ENCODE data around the gene CKMT2.
"Not testable (repeated sequence)": the region's sequence is repeated elsewhere in the genome, so short reads cannot be mapped to it uniquely, and the experiment has no call there.

Gene CKMT2

DNA sequence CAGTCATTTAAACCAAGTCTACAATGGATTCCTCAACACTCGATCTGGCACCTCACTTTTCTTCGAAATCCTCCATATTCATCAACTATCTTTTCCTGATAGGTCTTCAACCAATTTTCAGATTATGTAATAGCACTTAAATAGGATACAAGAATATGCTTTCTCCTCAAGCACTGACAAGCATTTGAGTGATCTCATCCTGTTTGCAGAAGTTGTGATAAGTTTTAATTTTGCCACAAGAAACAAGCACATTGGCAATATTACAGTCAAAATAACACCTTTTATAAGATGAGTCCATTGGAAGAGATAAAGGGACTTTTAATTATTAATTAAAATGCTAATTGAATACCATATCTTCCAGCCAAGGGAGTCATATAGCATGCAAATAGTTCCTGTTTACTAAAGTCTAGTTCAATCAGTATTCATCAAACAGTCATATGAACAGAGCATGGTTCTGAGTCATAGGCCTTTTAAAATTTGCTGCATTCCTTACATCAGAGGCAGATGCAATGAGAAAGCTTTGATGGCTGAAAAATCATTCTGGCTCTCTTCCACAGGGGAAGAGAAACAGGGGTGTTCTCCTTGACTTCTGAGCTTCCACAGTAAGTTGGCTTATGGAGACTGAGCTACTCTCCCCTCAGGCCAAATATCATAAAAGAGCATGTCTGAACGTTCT is 35.5 kb downstream of the CKMT2 start:
- no peak overlapping the region for H3K4me2 ChIP-seq (ENCODE audit: low read length)
- no peak overlapping the region for H3K18ac ChIP-seq (ENCODE audit: low read length)
- no peak overlapping the region for H3K56ac ChIP-seq (ENCODE audit: low read length)
- peaks cover 2% of the 10 kb centered on the region for H3K79me1 ChIP-seq (ENCODE audit: low read length)
- H3K27ac ChIP-seq (ENCODE audit: low read depth, low read length), result no peak overlapping the region
- no peak overlapping the region for H2AK5ac ChIP-seq (ENCODE audit: low read length)
- no peak overlapping the region for H3K4ac ChIP-seq (ENCODE audit: low read depth, low read length)
- no peak overlapping the region for H3K23ac ChIP-seq (ENCODE audit: low read length)
- no peak overlapping the region for H3K4me3 ChIP-seq (ENCODE audit: low read length)
- no peak overlapping the region for H2BK5ac ChIP-seq (ENCODE audit: low read length)
- no peak overlapping the region for H4K5ac ChIP-seq (ENCODE audit: low read length)
- peaks cover 7% of the 10 kb centered on the region for H3K79me2 ChIP-seq (ENCODE audit: control insufficient read depth, insufficient read depth, low read length)
- no peaks in the 10 kb centered on the region for H3K27me3 ChIP-seq (ENCODE audit: insufficient read depth, low read length, poor library complexity)
- no peak overlapping the region for H4K8ac ChIP-seq (ENCODE audit: low read depth, low read length)
- no peak overlapping the region for H2BK15ac ChIP-seq (replicated peaks; ENCODE audit: low read depth)
- H2BK120ac ChIP-seq (ENCODE audit: low read depth, low read length), result no peak overlapping the region
- H3K36me3 ChIP-seq (ENCODE audit: control insufficient read depth, insufficient read depth, low read length), result no peaks in the 10 kb centered on the region
- WGBS (ENCODE audit: extremely low coverage, insufficient coverage, low lambda C conversion rate), result 89% methylated on average over 2 of the region's 3 CpGs
- DNase-seq, result no peak
- H3K4me1 ChIP-seq (ENCODE audit: control insufficient read depth, low read depth, low read length), result peaks cover 6% of the 10 kb centered on the region
- no peak overlapping the region for H3K9ac ChIP-seq (ENCODE audit: low read length)

DNA sequence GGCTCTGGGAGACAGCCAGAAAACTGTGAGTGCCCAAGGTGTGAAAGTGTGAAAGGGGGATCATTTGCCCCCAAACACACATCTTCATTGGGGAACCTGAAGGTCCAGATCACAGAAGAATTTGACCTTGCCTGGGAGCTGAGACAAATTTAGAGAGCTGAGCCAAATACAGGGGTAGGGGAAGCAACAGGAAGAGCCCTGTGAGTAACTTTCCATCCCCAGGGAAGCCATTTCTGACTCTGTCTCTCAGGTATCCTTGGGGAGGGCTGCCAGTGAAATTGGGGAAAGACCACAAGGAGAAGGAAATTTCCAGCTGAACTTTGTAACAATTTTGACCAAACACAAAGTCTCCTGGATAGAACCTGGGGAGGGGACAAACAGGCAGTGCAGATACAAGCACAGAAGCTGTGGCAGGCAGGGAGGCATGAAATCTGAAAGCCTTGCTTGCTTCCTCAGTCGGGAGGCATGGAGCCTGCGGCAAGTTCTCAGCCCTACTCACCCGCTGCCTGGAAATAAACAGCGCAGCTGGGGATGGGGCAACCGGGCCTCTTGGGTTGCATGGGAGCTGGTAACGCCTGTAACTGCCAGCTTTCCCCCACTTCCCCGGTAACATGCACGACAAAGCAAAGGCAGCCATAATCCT is 36.8 kb downstream of the CKMT2 start:
- H3K36me3 ChIP-seq (ENCODE audit: control insufficient read depth, insufficient read depth, low read length), result no peaks in the 10 kb centered on the region
- H3K9ac ChIP-seq (ENCODE audit: low read length), result no peak overlapping the region
- H3K4me3 ChIP-seq (ENCODE audit: low read length), result no peak overlapping the region
- H2AK5ac ChIP-seq (ENCODE audit: low read length), result no peak overlapping the region
- H3K18ac ChIP-seq (ENCODE audit: low read length), result peak overlapping the region; percentile 2
- DNase-seq, result peak; percentile 30
- no peak overlapping the region for H3K23ac ChIP-seq (ENCODE audit: low read length)
- no peak overlapping the region for H2BK15ac ChIP-seq (replicated peaks; ENCODE audit: low read depth)
- H4K5ac ChIP-seq (ENCODE audit: low read length), result no peak overlapping the region
- no peak overlapping the region for H3K4me2 ChIP-seq (ENCODE audit: low read length)
- H2BK5ac ChIP-seq (ENCODE audit: low read length), result peak overlapping the region; percentile 40
- no peak overlapping the region for H3K27ac ChIP-seq (ENCODE audit: low read depth, low read length)
- H3K4ac ChIP-seq (ENCODE audit: low read depth, low read length), result peak overlapping the region; percentile 4
- no peak overlapping the region for H4K8ac ChIP-seq (ENCODE audit: low read depth, low read length)
- peaks cover 6% of the 10 kb centered on the region for H3K4me1 ChIP-seq (ENCODE audit: control insufficient read depth, low read depth, low read length)
- no peak overlapping the region for H2BK120ac ChIP-seq (ENCODE audit: low read depth, low read length)
- H3K27me3 ChIP-seq (ENCODE audit: insufficient read depth, low read length, poor library complexity), result no peaks in the 10 kb centered on the region
- peaks cover 9% of the 10 kb centered on the region for H3K79me2 ChIP-seq (ENCODE audit: control insufficient read depth, insufficient read depth, low read length)
- H3K56ac ChIP-seq (ENCODE audit: low read length), result peak overlapping the region; percentile 53
- H3K79me1 ChIP-seq (ENCODE audit: low read length), result peaks cover 2% of the 10 kb centered on the region
- WGBS (ENCODE audit: extremely low coverage, insufficient coverage, low lambda C conversion rate), result no CpG with 5 or more reads among the region's 8 CpGs

DNA sequence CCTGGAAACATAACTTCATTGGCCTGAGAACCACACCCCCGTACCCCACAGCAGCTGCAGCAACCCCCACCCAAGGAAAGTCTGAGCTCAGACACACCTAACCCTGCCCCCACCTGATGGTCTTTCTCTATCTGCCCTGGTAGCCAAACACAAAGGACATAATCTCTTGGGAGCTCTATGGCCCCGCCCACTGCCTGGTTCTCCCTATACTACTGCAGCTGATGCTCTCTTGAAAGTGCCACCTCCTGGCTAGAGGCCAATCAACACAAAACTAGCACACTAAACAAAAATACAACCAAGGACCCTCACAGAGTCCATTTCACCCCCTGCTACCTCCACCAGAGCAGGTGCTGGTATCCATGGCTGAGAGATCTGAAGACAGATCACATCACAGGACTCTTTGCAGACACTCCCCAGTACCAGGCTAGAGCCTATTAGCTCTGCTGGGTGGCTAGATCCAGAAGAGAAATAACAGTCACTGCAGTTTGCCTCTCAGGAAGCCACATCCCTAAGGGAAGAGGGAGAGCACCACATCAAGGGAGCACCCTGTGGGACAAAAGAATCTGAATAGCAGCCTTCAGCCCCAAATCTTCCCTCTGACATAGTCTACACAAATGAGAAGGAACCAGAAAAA is 37.4 kb downstream of the CKMT2 start:
- H3K4me3 ChIP-seq (ENCODE audit: low read length); H3K27me3 ChIP-seq (ENCODE audit: insufficient read depth, low read length, poor library complexity); H3K23ac ChIP-seq (ENCODE audit: low read length); H3K18ac ChIP-seq (ENCODE audit: low read length); H2BK120ac ChIP-seq (ENCODE audit: low read depth, low read length); H3K79me1 ChIP-seq (ENCODE audit: low read length); H2BK15ac ChIP-seq (replicated peaks; ENCODE audit: low read depth); H3K4me1 ChIP-seq (ENCODE audit: control insufficient read depth, low read depth, low read length); H4K8ac ChIP-seq (ENCODE audit: low read depth, low read length); H3K56ac ChIP-seq (ENCODE audit: low read length); H2BK5ac ChIP-seq (ENCODE audit: low read length); H3K4ac ChIP-seq (ENCODE audit: low read depth, low read length); H2AK5ac ChIP-seq (ENCODE audit: low read length); H4K5ac ChIP-seq (ENCODE audit: low read length); H3K27ac ChIP-seq (ENCODE audit: low read depth, low read length); H3K36me3 ChIP-seq (ENCODE audit: control insufficient read depth, insufficient read depth, low read length); H3K4me2 ChIP-seq (ENCODE audit: low read length); H3K9ac ChIP-seq (ENCODE audit: low read length): not testable (repeated sequence)
- peak; percentile 72 for DNase-seq
- no CpG with 5 or more reads among the region's 2 CpGs for WGBS (ENCODE audit: extremely low coverage, insufficient coverage, low lambda C conversion rate)
- peaks cover 11% of the 10 kb centered on the region for H3K79me2 ChIP-seq (ENCODE audit: control insufficient read depth, insufficient read depth, low read length)

DNA sequence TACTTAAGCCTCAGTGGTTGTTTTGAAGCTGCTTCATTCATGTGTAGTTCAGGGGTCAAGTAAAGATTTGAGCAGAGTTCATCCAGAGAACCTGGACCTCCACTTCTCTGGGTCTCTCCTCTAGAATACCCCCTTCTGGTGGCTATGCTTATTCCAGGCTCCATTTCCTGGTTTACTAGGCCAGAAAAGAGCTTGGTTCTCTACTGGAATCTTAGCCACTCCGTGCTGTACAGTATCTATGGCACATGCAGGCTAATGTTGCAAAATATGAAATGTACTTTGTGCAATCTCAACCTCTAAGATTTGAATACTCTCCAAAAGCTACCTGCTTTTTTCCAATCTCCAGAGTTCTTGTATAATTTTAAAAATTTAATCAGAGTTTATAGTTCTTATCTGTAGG is 50.9 kb downstream of the CKMT2 start:
- no peak for DNase-seq
- H3K23ac ChIP-seq (ENCODE audit: low read length), result no peak overlapping the region
- no peak overlapping the region for H3K18ac ChIP-seq (ENCODE audit: low read length)
- H4K5ac ChIP-seq (ENCODE audit: low read length), result no peak overlapping the region
- no peak overlapping the region for H3K56ac ChIP-seq (ENCODE audit: low read length)
- no peak overlapping the region for H3K27ac ChIP-seq (ENCODE audit: low read depth, low read length)
- H3K4ac ChIP-seq (ENCODE audit: low read depth, low read length), result no peak overlapping the region
- peaks cover 2% of the 10 kb centered on the region for H3K79me1 ChIP-seq (ENCODE audit: low read length)
- no peak overlapping the region for H2BK15ac ChIP-seq (replicated peaks; ENCODE audit: low read depth)
- H3K79me2 ChIP-seq (ENCODE audit: control insufficient read depth, insufficient read depth, low read length), result no peaks in the 10 kb centered on the region
- no CpG with 5 or more reads among the region's 1 CpG for WGBS (ENCODE audit: extremely low coverage, insufficient coverage, low lambda C conversion rate)
- H4K8ac ChIP-seq (ENCODE audit: low read depth, low read length), result no peak overlapping the region
- no peaks in the 10 kb centered on the region for H3K36me3 ChIP-seq (ENCODE audit: control insufficient read depth, insufficient read depth, low read length)
- H2AK5ac ChIP-seq (ENCODE audit: low read length), result no peak overlapping the region
- no peak overlapping the region for H2BK5ac ChIP-seq (ENCODE audit: low read length)
- no peak overlapping the region for H3K4me3 ChIP-seq (ENCODE audit: low read length)
- H3K9ac ChIP-seq (ENCODE audit: low read length), result no peak overlapping the region
- no peaks in the 10 kb centered on the region for H3K27me3 ChIP-seq (ENCODE audit: insufficient read depth, low read length, poor library complexity)
- no peak overlapping the region for H3K4me2 ChIP-seq (ENCODE audit: low read length)
- H3K4me1 ChIP-seq (ENCODE audit: control insufficient read depth, low read depth, low read length), result no peaks in the 10 kb centered on the region
- H2BK120ac ChIP-seq (ENCODE audit: low read depth, low read length), result no peak overlapping the region

DNA sequence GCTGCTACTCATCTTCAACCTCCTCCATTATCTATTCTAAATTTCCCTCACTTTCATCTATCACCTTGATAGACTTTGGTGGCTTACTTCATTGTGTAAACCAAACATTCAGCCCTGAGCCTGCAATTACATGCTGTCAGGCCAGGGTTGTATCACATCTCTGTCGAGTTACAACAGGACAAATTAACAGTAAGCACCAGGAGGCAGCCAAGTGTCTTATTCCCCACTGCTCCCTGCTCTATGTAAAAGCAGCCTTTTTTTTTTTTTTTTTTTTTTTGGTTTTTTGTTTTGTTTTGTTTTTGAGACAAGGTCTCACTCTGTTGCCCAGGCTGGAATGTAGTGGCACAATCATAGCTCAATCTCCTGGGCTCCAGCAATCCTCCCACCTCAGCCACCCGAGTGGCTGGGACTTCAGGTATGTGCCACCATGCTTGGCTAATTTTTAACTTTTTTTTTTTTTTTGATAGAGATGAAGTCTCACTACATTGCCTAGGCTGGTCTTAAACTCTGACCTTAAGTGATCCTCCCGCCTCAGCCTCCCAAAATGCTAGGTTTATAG is 53.0 kb downstream of the CKMT2 start:
- Histone ChIP-seq H3K23ac (ENCODE audit: low read length) (no peak overlapping the region), H3K4me3 (ENCODE audit: low read length) (no peak overlapping the region), H3K27me3 (ENCODE audit: insufficient read depth, low read length, poor library complexity) (no peaks in the 10 kb centered on the region), H3K9ac (ENCODE audit: low read length) (no peak overlapping the region), H3K4me2 (ENCODE audit: low read length) (no peak overlapping the region), H3K18ac (ENCODE audit: low read length) (no peak overlapping the region), H3K27ac (ENCODE audit: low read depth, low read length) (no peak overlapping the region), H3K56ac (ENCODE audit: low read length) (no peak overlapping the region), H3K36me3 (ENCODE audit: control insufficient read depth, insufficient read depth, low read length) (no peaks in the 10 kb centered on the region), H2AK5ac (ENCODE audit: low read length) (no peak overlapping the region), H4K8ac (ENCODE audit: low read depth, low read length) (no peak overlapping the region), H4K5ac (ENCODE audit: low read length) (no peak overlapping the region), H2BK120ac (ENCODE audit: low read depth, low read length) (no peak overlapping the region), H3K79me2 (ENCODE audit: control insufficient read depth, insufficient read depth, low read length) (peaks cover 3% of the 10 kb centered on the region), H2BK5ac (ENCODE audit: low read length) (no peak overlapping the region), H3K4ac (ENCODE audit: low read depth, low read length) (no peak overlapping the region), H3K79me1 (ENCODE audit: low read length) (peaks cover 5% of the 10 kb centered on the region), H3K4me1 (ENCODE audit: control insufficient read depth, low read depth, low read length) (no peaks in the 10 kb centered on the region), H2BK15ac (replicated peaks; ENCODE audit: low read depth) (no peak overlapping the region)
- WGBS (ENCODE audit: extremely low coverage, insufficient coverage, low lambda C conversion rate), result no CpG with 5 or more reads among the region's 3 CpGs
- DNase-seq, result peak; percentile 44
